HEK293 (cell line): ENCODE results near the gene FLCN.

Experiments
- FEZF1 ChIP-seq: fragments of 450-650 bp; formaldehyde crosslinking; IDR thresholded peaks from 2 replicates; pipeline ENCODE4 v1.5.1; 2016; ENCODE audit warnings: missing biosample characterization, missing genetic modification characterization
- HOXD13 ChIP-seq: sonication (generic); formaldehyde crosslinking; IDR thresholded peaks from 2 replicates; pipeline ENCODE4 v1.8.0; 2022; ENCODE audit warnings: missing genetic modification reagents, borderline replicate concordance
- KLF8 ChIP-seq: fragments of 450-650 bp; formaldehyde crosslinking; IDR thresholded peaks from 2 replicates; pipeline ENCODE4 v1.5.1; 2016; ENCODE audit warnings: missing biosample characterization, missing genetic modification characterization
- KLF9 ChIP-seq: fragments of 450-650 bp; formaldehyde crosslinking; IDR thresholded peaks from 2 replicates; pipeline ENCODE4 v1.5.1; 2016; ENCODE audit warnings: missing biosample characterization, missing genetic modification characterization, low read depth
- SETDB1 ChIP-seq: IDR thresholded peaks from one replicate; pipeline ENCODE4 v1.6.1; 2017; ENCODE audit warnings: mild to moderate bottlenecking, low read length, moderate library complexity, mixed read lengths; ENCODE audit not compliant: insufficient read length
- YY1 ChIP-seq: fragments of 450-650 bp; formaldehyde crosslinking; IDR thresholded peaks from 2 replicates; pipeline ENCODE4 v1.5.1; 2018; ENCODE audit warnings: missing biosample characterization, missing genetic modification characterization
- ZNF114 ChIP-seq: fragments of 450-650 bp; formaldehyde crosslinking; IDR thresholded peaks from 2 replicates; pipeline ENCODE4 v1.5.0; 2017; ENCODE audit warnings: missing biosample characterization, missing genetic modification characterization
- ZNF2 ChIP-seq: fragments of 450-650 bp; formaldehyde crosslinking; IDR thresholded peaks from 2 replicates; pipeline ENCODE4 v1.5.1; 2016; ENCODE audit warnings: missing biosample characterization, missing genetic modification characterization
- ZNF248 ChIP-seq: fragments of 450-650 bp; formaldehyde crosslinking; IDR thresholded peaks from 2 replicates; pipeline ENCODE4 v1.5.1; 2017; ENCODE audit warnings: missing biosample characterization, missing genetic modification characterization
- ZNF302 ChIP-seq: fragments of 450-650 bp; formaldehyde crosslinking; IDR thresholded peaks from 2 replicates; pipeline ENCODE4 v1.5.1; 2016; ENCODE audit warnings: missing biosample characterization, missing genetic modification characterization, low read depth
- ZNF311 ChIP-seq: fragments of 450-650 bp; formaldehyde crosslinking; IDR thresholded peaks from 2 replicates; pipeline ENCODE4 v1.5.1; 2017; ENCODE audit warnings: missing biosample characterization, missing genetic modification characterization, borderline replicate concordance
- ZNF423 ChIP-seq: fragments of 450-650 bp; formaldehyde crosslinking; IDR thresholded peaks from 2 replicates; pipeline ENCODE4 v1.5.1; 2016; ENCODE audit warnings: missing biosample characterization, missing genetic modification characterization
- ZNF529 ChIP-seq: fragments of 450-650 bp; formaldehyde crosslinking; IDR thresholded peaks from 2 replicates; pipeline ENCODE4 v1.5.1; 2017; ENCODE audit warnings: missing genetic modification characterization, missing biosample characterization; ENCODE audit not compliant: insufficient replicate concordance
- ZNF530 ChIP-seq: fragments of 450-650 bp; formaldehyde crosslinking; IDR thresholded peaks from 2 replicates; pipeline ENCODE4 v1.5.1; 2016; ENCODE audit warnings: low read depth, missing biosample characterization, missing genetic modification characterization
- ZNF548 ChIP-seq: fragments of 450-650 bp; formaldehyde crosslinking; IDR thresholded peaks from 2 replicates; pipeline ENCODE4 v1.5.1; 2016; ENCODE audit warnings: missing biosample characterization, missing genetic modification characterization
- ZNF629 ChIP-seq: fragments of 450-650 bp; formaldehyde crosslinking; IDR thresholded peaks from 2 replicates; pipeline ENCODE4 v1.5.1; 2017; ENCODE audit warnings: missing biosample characterization, missing genetic modification characterization
- ZNF654 ChIP-seq: fragments of 450-650 bp; formaldehyde crosslinking; IDR thresholded peaks from 2 replicates; pipeline ENCODE4 v1.5.1; 2016; ENCODE audit warnings: low read depth, missing biosample characterization, missing genetic modification characterization
- ZNF830 ChIP-seq: fragments of 450-650 bp; IDR thresholded peaks from 2 replicates; pipeline ENCODE4 v1.5.0; 2018; ENCODE audit warnings: missing biosample characterization, missing genetic modification characterization, low read depth, mild to moderate bottlenecking, moderate library complexity
- TF ChIP-seq, protein P1 (sequence below): fragments of 450-650 bp; formaldehyde crosslinking; IDR thresholded peaks from 2 replicates; pipeline ENCODE4 v1.5.1; 2016; ENCODE audit warnings: missing biosample characterization, missing genetic modification characterization
- TF ChIP-seq, protein P2 (sequence below): fragments of 450-650 bp; formaldehyde crosslinking; IDR thresholded peaks from 2 replicates; pipeline ENCODE4 v1.5.1; 2016; ENCODE audit warnings: missing biosample characterization, missing genetic modification characterization
- TF ChIP-seq, protein P3 (sequence below): fragments of 450-650 bp; formaldehyde crosslinking; IDR thresholded peaks from 2 replicates; pipeline ENCODE4; 2016; ENCODE audit warnings: missing biosample characterization, missing genetic modification characterization
- TF ChIP-seq, protein P4 (sequence below): fragments of 450-650 bp; formaldehyde crosslinking; conservative IDR thresholded peaks from 2 replicates; pipeline ENCODE4 v1.5.1; 2016; ENCODE audit warnings: low read depth, missing biosample characterization, missing genetic modification characterization
- TF ChIP-seq, protein P5 (sequence below): fragments of 450-650 bp; formaldehyde crosslinking; optimal IDR thresholded peaks from 2 replicates; pipeline ENCODE3; 2016; ENCODE audit warnings: missing biosample characterization, mild to moderate bottlenecking, missing genetic modification characterization
- TF ChIP-seq, protein P6 (sequence below): fragments of 450-650 bp; formaldehyde crosslinking; IDR thresholded peaks from 2 replicates; pipeline ENCODE4 v1.5.1; 2016; ENCODE audit warnings: missing biosample characterization, missing genetic modification characterization, low read depth
- TF ChIP-seq, protein P7 (sequence below): fragments of 450-650 bp; IDR thresholded peaks from 2 replicates; pipeline ENCODE4 v1.5.1; 2018; ENCODE audit warnings: missing biosample characterization, mild to moderate bottlenecking, missing genetic modification characterization

The FLCN gene

DNA sequence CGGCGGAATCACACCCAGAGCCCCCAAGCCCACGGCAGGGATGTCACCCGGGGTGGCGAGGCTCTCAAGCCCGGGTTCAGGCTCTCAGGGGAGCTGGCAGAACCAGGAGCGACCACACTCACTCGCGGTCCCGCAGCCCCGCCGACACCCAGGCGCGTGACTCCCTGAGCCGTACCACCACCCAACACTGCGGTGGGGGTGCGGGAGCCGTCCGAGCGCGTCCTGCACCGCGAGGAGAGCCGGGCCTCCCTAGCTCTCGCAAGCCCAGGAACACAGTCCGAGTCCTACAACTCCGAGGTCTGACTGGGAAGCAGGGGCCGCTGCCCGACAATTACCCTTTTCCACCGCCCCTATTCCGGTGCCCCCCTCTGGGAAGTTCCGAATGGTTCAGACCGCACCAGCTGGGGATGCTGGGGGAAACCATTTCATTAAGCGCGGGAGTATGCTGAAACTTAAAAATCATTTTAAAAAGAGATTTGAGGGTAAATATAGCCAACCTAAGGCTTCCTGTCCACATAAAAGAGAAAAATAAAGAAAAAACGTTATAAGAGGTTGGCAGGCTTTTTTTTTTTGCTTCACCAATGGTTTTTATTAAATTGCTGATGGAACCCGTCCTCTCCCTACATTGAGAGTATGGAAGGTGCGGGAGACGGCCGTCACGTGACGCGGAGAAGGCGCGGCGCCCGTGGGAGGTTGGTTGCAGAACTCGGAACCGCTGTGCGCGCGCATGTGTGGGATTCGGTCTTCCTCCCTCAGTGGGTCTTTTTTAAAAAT lies at the start of gene FLCN (continued):
- TF ChIP-seq, protein P1, sequence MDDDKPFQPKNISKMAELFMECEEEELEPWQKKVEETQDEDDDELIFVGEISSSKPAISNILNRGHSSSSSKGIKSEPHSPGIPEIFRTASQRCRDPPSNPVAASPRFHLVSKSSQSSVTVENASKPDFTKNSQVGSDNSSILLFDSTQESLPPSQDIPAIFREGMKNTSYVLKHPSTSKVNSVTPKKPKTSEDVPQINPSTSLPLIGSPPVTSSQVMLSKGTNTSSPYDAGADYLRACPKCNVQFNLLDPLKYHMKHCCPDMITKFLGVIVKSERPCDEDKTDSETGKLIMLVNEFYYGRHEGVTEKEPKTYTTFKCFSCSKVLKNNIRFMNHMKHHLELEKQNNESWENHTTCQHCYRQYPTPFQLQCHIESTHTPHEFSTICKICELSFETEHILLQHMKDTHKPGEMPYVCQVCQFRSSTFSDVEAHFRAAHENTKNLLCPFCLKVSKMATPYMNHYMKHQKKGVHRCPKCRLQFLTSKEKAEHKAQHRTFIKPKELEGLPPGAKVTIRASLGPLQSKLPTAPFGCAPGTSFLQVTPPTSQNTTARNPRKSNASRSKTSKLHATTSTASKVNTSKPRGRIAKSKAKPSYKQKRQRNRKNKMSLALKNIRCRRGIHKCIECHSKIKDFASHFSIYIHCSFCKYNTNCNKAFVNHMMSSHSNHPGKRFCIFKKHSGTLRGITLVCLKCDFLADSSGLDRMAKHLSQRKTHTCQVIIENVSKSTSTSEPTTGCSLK (tag by site-specific recombination), result no peak
- no peak for TF ChIP-seq ZNF530 (tag by site-specific recombination)
- peak; percentile 92; the same call in 1 of the 2 replicates for TF ChIP-seq KLF8 (tag by site-specific recombination)
- peak; percentile 12; the same call in 1 of the 2 replicates for TF ChIP-seq ZNF654 (tag by site-specific recombination)
- TF ChIP-seq, protein P2, sequence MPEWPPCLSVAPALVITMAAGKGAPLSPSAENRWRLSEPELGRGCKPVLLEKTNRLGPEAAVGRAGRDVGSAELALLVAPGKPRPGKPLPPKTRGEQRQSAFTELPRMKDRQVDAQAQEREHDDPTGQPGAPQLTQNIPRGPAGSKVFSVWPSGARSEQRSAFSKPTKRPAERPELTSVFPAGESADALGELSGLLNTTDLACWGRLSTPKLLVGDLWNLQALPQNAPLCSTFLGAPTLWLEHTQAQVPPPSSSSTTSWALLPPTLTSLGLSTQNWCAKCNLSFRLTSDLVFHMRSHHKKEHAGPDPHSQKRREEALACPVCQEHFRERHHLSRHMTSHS, result no peak
- no peak for TF ChIP-seq ZNF311 (tag by site-specific recombination)
- no peak for TF ChIP-seq ZNF114
- peak; percentile 23 for TF ChIP-seq ZNF629 (tag by site-specific recombination)
- TF ChIP-seq, protein P3, sequence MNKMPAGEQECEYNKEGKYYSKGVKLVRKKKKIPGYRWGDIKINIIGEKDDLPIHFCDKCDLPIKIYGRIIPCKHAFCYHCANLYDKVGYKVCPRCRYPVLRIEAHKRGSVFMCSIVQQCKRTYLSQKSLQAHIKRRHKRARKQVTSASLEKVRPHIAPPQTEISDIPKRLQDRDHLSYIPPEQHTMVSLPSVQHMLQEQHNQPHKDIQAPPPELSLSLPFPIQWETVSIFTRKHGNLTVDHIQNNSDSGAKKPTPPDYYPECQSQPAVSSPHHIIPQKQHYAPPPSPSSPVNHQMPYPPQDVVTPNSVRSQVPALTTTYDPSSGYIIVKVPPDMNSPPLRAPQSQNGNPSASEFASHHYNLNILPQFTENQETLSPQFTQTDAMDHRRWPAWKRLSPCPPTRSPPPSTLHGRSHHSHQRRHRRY (tag by site-specific recombination), result no peak; the same call in 1 of the 2 replicates
- TF ChIP-seq, protein P4, sequence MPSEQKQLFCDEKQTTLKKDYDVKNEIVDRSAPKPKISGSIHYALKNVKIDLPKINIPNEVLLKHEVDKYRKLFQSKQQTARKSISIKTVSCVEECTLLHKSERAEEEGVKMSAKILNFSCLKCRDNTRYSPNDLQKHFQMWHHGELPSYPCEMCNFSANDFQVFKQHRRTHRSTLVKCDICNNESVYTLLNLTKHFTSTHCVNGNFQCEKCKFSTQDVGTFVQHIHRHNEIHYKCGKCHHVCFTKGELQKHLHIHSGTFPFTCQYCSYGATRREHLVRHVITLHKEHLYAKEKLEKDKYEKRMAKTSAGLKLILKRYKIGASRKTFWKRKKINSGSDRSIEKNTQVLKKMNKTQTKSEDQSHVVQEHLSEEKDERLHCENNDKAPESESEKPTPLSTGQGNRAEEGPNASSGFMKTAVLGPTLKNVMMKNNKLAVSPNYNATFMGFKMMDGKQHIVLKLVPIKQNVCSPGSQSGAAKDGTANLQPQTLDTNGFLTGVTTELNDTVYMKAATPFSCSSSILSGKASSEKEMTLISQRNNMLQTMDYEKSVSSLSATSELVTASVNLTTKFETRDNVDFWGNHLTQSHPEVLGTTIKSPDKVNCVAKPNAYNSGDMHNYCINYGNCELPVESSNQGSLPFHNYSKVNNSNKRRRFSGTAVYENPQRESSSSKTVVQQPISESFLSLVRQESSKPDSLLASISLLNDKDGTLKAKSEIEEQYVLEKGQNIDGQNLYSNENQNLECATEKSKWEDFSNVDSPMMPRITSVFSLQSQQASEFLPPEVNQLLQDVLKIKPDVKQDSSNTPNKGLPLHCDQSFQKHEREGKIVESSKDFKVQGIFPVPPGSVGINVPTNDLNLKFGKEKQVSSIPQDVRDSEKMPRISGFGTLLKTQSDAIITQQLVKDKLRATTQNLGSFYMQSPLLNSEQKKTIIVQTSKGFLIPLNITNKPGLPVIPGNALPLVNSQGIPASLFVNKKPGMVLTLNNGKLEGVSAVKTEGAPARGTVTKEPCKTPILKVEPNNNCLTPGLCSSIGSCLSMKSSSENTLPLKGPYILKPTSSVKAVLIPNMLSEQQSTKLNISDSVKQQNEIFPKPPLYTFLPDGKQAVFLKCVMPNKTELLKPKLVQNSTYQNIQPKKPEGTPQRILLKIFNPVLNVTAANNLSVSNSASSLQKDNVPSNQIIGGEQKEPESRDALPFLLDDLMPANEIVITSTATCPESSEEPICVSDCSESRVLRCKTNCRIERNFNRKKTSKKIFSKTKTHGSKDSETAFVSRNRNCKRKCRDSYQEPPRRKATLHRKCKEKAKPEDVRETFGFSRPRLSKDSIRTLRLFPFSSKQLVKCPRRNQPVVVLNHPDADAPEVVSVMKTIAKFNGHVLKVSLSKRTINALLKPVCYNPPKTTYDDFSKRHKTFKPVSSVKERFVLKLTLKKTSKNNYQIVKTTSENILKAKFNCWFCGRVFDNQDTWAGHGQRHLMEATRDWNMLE (tag by site-specific recombination), result no peak
- no peak for TF ChIP-seq ZNF302 (tag by site-specific recombination)
- TF ChIP-seq, protein P5, sequence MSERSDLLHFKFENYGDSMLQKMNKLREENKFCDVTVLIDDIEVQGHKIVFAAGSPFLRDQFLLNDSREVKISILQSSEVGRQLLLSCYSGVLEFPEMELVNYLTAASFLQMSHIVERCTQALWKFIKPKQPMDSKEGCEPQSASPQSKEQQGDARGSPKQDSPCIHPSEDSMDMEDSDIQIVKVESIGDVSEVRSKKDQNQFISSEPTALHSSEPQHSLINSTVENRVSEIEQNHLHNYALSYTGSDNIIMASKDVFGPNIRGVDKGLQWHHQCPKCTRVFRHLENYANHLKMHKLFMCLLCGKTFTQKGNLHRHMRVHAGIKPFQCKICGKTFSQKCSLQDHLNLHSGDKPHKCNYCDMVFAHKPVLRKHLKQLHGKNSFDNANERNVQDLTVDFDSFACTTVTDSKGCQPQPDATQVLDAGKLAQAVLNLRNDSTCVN (tag by site-specific recombination), result peak; percentile 95
- TF ChIP-seq, protein P6, sequence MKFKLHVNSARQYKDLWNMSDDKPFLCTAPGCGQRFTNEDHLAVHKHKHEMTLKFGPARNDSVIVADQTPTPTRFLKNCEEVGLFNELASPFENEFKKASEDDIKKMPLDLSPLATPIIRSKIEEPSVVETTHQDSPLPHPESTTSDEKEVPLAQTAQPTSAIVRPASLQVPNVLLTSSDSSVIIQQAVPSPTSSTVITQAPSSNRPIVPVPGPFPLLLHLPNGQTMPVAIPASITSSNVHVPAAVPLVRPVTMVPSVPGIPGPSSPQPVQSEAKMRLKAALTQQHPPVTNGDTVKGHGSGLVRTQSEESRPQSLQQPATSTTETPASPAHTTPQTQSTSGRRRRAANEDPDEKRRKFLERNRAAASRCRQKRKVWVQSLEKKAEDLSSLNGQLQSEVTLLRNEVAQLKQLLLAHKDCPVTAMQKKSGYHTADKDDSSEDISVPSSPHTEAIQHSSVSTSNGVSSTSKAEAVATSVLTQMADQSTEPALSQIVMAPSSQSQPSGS (tag by site-specific recombination), result no peak
- no peak for TF ChIP-seq ZNF248 (tag by site-specific recombination)
- TF ChIP-seq ZNF529 (tag by site-specific recombination), result no peak
- TF ChIP-seq ZNF830, result no peak
- no peak for TF ChIP-seq SETDB1
- TF ChIP-seq FEZF1 (tag by site-specific recombination), result peak; percentile 5; the same call in 1 of the 2 replicates
- TF ChIP-seq KLF9 (tag by site-specific recombination), result peak; percentile 43; the same call in 1 of the 2 replicates
- no peak for TF ChIP-seq HOXD13 (CRISPR knock-in tag)
- TF ChIP-seq ZNF548 (tag by site-specific recombination), result no peak
- no peak; the same call in 1 of the 2 replicates for TF ChIP-seq YY1 (tag by site-specific recombination)
- TF ChIP-seq ZNF423, result no peak
- TF ChIP-seq, protein P7, sequence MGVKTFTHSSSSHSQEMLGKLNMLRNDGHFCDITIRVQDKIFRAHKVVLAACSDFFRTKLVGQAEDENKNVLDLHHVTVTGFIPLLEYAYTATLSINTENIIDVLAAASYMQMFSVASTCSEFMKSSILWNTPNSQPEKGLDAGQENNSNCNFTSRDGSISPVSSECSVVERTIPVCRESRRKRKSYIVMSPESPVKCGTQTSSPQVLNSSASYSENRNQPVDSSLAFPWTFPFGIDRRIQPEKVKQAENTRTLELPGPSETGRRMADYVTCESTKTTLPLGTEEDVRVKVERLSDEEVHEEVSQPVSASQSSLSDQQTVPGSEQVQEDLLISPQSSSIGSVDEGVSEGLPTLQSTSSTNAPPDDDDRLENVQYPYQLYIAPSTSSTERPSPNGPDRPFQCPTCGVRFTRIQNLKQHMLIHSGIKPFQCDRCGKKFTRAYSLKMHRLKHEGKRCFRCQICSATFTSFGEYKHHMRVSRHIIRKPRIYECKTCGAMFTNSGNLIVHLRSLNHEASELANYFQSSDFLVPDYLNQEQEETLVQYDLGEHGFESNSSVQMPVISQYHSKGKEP (tag by site-specific recombination), result no peak
- TF ChIP-seq ZNF2 (tag by site-specific recombination), result peak; percentile 92
